GM12801 (cell line): Measurements from ENCODE around the gene YARS1.

Source experiments
- CTCF ChIP-seq: IDR thresholded peaks from one replicate; pipeline ENCODE4 v1.5.1; 2011; ENCODE audit warnings: control low read depth; ENCODE audit not compliant: insufficient read length; ENCODE audit errors: extremely low read depth

Gene YARS1

GRCh38 chr1:32773764-32774463 lies 43.2 kb downstream of the YARS1 start:
- TF ChIP-seq CTCF: no peak

DNA sequence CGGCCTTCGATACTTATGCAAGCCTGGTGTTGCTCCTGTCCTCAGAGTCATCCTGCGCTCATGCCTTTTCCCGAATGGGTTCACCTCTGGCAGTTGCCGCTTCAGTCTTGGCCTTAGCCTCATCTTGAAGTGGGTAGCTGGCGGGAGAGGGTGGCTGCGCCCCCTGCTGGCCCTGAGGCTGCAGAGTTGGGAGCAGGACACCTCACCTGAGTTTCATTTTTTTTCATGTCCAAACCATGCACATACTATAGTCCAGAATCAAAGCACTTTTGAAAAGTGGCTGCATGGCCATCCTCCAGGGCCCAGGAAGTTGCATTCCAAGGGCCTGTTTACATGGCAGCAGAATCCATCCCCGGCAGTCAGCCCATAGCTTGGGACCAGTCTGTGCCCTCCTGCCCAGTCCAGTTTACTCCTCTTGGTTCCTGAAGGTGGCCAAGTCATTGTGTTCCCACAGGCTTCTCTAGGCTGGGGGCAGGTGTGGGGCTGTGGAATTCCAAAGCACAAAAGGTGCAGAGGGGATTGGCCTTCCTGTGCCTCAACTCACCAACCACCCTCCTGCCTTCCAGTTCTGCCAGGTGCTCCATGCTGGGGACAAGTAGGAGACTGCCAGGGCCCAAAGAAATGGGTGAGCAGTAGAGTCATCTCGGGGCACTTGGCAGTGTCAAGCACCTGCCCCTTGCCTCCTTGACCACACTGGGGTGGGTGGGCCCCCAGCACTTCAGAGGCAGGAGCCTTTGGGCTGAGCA lies 44.0 kb downstream of the YARS1 start:
- TF ChIP-seq CTCF: no peak

- no peak for TF ChIP-seq CTCF
These were observed 44.7 kb downstream of the YARS1 start for GRCh38 chr1:32772281-32773017.

- no peak for TF ChIP-seq CTCF
These were observed 45.4 kb downstream of the YARS1 start for GRCh38 chr1:32771561-32772280.

GRCh38 chr1:32770741-32771548 lies 46.2 kb downstream of the YARS1 start:
- no peak for TF ChIP-seq CTCF

DNA sequence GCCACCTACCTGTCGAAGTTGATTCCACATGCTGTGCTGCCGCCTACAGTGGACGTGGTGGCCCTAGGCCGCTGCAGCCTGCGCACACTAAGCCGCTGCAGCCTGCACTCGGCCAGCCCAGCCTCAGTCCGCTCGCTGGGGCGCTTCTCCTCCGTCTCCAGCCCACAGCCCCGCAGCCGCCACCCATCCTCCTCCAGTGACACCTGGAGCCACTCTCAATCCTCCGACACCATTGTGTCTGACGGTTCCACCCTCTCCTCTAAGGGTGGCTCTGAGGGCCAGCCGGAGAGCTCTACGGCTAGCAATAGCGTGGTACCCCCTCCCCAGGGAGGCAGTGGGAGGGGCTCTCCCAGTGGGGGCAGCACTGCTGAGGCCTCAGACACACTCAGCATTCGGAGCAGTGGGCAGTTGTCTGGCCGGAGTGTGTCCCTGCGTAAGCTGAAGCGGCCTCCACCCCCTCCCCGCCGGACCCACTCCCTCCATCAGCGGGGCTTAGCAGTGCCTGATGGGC lies 46.9 kb downstream of the YARS1 start:
- TF ChIP-seq CTCF: no peak
